Neural cell (in vitro differentiated cells): ENCODE data around the gene SLC9A6.

Experiments
- RAD21 ChIP-seq: fragments of 450-650 bp; conservative IDR thresholded peaks from 2 replicates; pipeline ENCODE4 v1.6.1; 2014; ENCODE audit warnings: antibody characterized with exemption, mild to moderate bottlenecking, moderate library complexity
- REST ChIP-seq: IDR thresholded peaks from 2 replicates; pipeline ENCODE4 v1.6.1; 2012; ENCODE audit warnings: borderline replicate concordance

GRCh38 chrX:135981010-135981409, 4.2 kb upstream of the SLC9A6 start:
- TF ChIP-seq REST = no peak
- no peak for TF ChIP-seq RAD21
